HG02571 (cell line): ENCODE results near the gene GOLIM4.
"Not testable (repeated sequence)": the region's sequence is repeated elsewhere in the genome, so short reads cannot be mapped to it uniquely, and the experiment has no call there.

Experiments
- ATAC-seq: cut with Tn5 transposase; IDR thresholded peaks from one replicate; pipeline ENCODE4 v1.9.1; 2021; ENCODE audit warnings: mild to moderate bottlenecking, moderate library complexity; ENCODE audit not compliant: unreplicated experiment

The GOLIM4 gene

DNA sequence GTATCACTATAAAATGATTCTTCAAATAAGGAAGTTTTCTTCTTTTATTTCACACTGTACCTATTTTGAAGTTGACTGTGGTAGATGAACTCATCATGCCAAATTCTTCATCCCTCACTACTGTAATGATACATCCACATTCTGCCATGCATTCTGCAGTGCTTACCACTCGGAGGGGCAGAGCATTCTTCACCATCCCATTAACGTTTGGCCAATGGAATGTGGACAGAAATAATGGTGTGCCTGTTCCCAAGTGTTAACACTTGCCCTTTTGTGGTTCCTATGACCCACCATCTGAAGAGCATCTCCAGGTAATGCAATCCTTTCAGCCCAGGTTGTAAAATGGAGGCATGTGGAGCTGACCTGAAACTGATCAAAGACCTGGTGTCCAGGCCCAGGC is 18.6 kb downstream of the GOLIM4 start:
- no peak for ATAC-seq

DNA sequence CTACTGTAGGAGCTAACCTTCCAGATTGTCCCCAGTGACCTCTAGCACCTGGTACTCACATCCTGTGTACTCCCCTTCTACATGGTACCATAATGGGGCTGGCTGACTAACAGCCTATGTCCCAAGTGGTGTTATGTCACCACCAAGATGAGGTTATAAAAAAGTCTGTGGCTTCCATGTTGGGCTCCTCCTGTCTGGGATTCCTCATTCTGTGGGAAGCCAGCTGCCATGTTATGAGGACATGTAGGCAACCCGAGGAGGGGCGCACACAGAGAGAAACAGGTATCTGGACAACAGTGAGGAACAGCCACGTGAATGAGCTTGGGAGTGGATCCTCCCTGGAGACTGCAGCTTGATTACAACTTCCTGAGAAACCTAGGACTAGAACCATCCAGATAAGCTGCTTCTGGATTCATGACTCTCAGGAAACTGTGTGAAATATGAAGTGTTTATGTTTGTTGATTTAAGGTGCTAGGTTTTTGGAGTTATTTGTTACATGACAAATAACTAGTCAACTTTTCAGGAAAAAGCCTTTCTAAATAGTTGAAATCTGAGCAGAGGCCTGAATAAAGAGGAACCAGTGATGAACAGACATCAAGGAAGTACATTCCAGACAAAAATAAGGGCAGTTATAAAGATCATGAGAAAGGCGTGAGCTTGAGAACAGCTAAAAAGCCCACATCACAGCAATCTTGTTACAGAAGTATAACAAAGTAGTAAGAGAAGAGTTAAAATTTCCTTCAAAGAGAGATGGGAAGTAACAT is 21.7 kb downstream of the GOLIM4 start:
- ATAC-seq = no peak

GRCh38 chr3:168072323-168072650 is 23.4 kb downstream of the GOLIM4 start:
- no peak for ATAC-seq

DNA sequence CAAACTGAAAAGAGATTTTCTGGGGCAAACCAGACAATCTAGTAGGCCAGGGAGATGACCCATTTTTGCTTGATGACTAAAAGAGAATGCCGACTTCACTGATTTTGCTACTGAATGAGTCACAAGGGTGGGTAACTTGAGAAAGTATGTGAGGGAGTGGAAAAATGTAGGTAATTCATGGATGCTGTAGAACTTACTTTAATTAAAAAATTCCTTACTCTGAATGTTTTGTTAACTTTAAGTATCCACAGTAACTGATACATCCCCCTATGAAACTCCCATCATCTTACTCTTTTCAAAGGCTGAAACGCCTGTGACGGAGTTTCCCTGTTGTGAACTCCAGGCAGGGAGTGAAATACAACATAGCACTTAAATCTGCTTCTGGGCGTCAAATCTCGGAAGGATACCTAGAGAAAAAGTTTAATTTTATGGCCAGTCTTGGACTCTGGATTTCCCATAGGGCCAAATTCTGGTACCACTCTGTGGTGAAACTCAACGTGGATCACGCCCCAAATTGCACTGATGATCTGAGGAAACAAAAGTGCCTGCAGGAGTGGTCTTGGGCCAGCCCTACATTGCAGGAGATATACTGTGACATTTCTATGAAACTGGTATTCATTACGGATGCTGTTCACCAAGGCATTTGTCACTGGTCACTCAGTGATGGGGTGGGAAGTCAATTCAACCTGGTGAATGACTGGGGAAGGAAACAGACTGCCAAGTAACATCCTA is 24.0 kb downstream of the GOLIM4 start:
- no peak for ATAC-seq

- no peak for ATAC-seq
These were observed 24.8 kb downstream of the GOLIM4 start for GRCh38 chr3:168070919-168071318.

GRCh38 chr3:168068346-168068745 is 27.4 kb downstream of the GOLIM4 start:
- no peak for ATAC-seq

- ATAC-seq = no peak
These were observed 28.8 kb downstream of the GOLIM4 start for GRCh38 chr3:168066882-168067281.

DNA sequence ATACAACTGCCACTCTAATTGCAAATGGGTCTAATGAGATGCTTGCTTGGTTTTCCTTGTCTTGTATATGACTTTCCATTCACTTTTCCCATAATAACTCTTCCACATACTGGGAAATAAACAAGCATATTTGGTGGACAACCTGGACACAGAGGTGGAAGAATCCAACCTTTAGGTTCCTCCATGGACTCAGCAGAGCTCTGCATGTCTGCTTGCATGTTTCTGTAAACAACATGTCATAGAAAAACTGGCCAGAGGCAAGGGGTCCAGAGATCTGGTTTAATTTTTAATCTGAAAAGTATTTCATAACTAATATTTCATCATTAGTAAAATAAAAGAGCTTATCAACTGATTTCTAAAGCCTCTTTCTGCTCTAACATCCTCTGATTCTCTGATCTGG is 30.2 kb downstream of the GOLIM4 start:
- no peak for ATAC-seq

DNA sequence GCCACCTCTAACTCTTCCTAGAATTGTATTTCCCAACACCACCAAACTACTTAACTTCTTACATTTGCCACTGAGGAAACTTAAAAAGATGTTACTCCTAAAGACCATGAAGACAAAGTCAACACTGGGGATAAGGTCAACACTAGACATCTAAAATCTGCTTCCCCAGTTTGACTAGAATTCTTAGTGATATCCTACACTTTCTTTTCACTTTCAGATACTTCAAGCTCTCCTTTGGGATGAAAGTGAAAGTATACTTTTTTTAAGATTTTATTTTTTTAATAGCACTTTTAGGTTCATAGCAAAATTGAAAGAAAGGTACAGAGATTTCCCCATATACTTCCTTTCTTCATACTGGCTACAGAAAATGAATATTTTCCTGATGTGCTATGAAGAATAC is 32.6 kb downstream of the GOLIM4 start:
- ATAC-seq = no peak

- ATAC-seq = no peak
These were observed 33.0 kb downstream of the GOLIM4 start for GRCh38 chr3:168062679-168063078.

GRCh38 chr3:168061332-168061996 is 34.3 kb downstream of the GOLIM4 start:
- peak; percentile 81 for ATAC-seq

DNA sequence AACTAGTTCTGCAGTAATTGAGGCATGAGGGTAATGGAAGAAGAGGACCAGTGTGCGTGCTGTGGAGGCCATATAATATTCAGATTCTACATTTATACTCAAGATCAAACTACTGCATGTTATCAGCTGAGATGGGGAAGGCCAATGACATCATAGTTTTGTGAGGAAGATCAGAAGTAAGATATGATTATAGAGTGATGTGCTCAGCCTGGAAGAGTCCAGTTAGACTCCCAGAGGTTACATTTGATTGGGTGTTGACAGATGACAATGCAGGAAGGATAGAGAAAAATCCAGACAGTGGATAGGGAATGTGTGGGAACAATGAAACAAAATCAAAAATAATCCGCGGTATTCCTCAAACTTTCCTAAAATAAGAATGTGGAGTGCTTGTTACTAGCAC is 35.4 kb downstream of the GOLIM4 start:
- ATAC-seq = no peak

DNA sequence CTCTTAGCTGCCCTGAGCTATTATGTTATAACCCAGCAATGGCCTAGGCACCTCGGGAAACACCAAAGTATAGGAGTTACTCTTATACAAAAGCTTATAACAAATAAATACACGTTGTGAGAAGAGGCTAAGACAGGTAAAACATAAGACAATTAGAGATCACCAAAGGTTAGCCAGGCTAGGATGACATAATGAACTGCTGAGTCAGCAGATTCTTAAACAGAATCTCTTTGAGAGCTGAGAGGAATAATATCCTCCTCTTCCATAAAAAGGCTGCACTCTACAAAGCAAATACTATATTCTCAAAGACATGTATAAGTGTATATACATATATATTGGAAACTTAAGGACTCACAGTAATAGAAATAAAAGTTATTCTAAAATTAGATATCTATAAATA is 37.2 kb downstream of the GOLIM4 start:
- no peak for ATAC-seq

- not testable (repeated sequence) for ATAC-seq
These were observed 39.1 kb downstream of the GOLIM4 start for GRCh38 chr3:168056398-168057230.

- no peak for ATAC-seq
These were observed 41.3 kb downstream of the GOLIM4 start for GRCh38 chr3:168054447-168054846.

DNA sequence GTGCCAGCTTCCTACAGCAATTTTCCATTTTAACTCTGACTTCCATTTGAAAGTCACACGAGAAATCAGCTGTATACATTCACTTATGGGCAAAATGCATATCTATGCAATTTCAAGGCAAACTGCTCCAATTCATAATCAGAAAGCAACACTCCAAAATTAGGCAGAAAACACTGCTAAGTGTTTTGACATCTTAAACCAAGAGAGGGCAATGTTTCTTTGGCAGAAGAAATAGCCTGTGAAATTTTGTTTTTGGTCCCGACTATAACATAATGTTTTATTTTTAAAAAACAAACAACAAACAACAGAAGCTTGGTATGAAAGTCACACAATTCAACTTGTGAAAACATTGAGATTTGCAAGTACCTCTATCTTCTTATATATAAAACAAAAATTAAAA is 42.6 kb downstream of the GOLIM4 start:
- no peak for ATAC-seq

DNA sequence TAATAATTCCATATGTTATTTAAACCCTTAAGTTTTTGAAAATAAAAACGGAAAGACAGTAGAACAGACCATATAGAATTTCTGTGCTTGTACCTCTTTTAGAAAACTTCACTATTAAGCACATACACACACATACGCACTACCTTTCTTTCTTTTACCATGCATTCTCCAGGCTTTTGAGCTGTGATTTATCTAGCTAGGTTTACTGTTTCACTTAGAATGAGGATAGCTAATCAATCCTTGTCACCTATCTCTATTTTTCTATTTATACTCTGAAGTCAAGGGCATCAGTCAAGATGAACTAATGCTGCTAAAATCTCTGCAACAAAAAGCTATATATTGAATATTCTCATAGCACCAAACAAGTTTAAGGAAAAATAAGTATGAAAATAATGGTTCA is 43.2 kb downstream of the GOLIM4 start:
- ATAC-seq = no peak

DNA sequence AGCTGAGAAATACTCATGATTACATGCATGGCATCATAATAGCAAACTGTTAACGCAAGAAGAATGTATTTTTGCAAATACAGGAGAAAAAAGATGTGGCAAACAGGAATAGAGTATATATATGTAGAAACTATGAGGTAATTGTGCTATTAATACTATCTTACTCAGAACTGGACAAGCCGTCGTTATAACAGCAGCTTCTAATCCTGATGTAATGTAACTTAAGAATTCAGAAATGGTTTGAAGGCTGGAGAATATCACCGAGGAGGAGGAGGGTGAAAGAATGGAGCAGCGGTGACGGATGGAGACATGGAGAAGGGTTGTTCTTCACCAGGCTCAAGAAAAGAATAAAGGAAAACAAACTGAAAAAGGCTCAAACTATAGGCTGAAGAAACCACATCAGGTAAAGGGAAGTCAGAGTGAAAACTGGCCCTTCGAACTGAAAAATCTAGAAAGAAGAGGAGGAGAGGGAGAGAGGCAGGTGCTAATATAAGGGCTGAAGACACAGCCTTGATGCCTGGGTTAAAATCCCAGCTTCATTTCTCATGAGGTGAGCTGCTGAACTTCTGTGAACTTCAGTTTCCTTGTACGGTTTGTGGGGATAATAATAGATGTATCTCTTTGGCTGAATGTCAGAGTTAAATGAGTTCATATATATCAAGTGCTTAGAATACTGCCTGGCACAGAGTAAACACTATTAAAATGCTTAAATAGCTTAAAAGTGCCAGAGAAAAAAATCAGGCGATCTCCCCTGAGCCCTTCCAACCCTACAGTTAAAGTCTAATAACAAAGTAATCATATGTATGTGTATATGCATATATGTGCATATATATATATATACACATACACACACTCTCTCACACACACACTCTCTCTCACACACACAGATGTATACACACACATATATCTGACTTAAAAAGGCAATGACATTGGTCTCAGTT is 43.9 kb downstream of the GOLIM4 start:
- ATAC-seq = peak; percentile 70

- no peak for ATAC-seq
These were observed 44.7 kb downstream of the GOLIM4 start for GRCh38 chr3:168051070-168051469.

- ATAC-seq = no peak
These were observed 46.3 kb downstream of the GOLIM4 start for GRCh38 chr3:168049367-168049974.
